Testis (tissue), 2 donors: ENCODE data around the gene CDK14.

ENCODE experiments used
- CTCF ChIP-seq, 3 experiments: fragments of 450-650 bp in 2 of 3; fragments of 200-600 bp in 1 of 3; sonication (generic) in 1 of 3; IDR thresholded peaks; one replicate each; pipeline ENCODE4 v1.5.1; 2016 to 2019; ENCODE audit warnings: antibody characterized with exemption in 3 of 3, mild to moderate bottlenecking in 2 of 3, moderate library complexity in 1 of 3
- POLR2A ChIP-seq: fragments of 450-650 bp; IDR thresholded peaks from one replicate; pipeline ENCODE4 v1.6.1; 2017; ENCODE audit warnings: antibody characterized with exemption, mild to moderate bottlenecking, moderate library complexity

GRCh38 chr7:91193141-91193540, 597.0 kb downstream of the CDK14 start:
- TF ChIP-seq CTCF (IDR thresholded peaks at IDR 0.05) (no peak), POLR2A (no peak)
